ENCODE data around the gene RGPD8.

Gene RGPD8

DNA sequence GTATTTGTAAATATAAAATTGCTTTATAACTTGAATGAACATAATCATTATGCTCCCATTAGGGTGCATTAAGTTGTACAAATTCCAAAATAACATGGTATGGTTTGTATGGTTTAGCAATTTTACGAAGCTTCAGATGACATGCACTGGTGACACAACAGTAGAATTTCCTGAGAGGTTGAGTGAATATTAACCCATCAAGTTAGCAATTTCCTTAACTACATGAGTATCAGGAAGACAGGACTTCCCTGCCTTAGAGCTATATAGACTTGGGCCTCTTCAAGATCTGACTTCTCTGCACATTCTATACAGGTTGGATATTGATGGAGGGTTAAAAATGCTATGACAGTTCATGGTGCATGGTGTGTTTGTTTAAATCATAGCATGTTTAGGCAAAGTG, 97.8 kb downstream of the RGPD8 start:
- no peak for DNase-seq (ENCODE audit: low spot score)

DNA sequence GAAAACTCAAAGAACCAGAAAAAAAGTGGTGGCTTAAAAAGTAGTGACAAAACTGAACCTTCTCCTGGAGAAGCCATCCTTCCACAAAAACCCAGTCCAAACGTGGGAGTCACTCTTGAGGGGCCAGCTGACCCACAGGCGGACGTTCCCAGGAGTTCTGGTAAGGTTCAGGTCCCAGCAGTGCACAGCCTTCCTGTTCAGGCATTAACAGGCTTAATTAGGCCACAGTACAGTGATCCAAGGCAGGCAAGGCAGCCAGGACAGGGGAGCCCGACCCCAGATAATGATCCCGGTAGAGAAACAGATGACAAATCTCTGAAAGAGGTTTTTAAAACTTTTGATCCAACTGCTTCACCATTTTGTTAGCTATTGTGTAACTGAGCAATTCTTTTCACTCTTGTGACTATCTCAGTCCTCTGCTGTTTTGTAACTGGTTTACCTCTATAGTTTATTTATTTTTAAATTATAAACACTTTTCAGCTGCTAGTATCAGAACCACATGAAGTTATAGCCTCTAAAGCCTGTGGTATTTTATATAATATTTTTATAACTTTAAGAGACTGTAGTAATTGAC, 101.2 kb downstream of the RGPD8 start:
- no peak for DNase-seq (ENCODE audit: low spot score)

- no peak for DNase-seq (ENCODE audit: low spot score)
Measured at GRCh38 chr2:112322919-112323318, 110.5 kb downstream of the RGPD8 start.

DNA sequence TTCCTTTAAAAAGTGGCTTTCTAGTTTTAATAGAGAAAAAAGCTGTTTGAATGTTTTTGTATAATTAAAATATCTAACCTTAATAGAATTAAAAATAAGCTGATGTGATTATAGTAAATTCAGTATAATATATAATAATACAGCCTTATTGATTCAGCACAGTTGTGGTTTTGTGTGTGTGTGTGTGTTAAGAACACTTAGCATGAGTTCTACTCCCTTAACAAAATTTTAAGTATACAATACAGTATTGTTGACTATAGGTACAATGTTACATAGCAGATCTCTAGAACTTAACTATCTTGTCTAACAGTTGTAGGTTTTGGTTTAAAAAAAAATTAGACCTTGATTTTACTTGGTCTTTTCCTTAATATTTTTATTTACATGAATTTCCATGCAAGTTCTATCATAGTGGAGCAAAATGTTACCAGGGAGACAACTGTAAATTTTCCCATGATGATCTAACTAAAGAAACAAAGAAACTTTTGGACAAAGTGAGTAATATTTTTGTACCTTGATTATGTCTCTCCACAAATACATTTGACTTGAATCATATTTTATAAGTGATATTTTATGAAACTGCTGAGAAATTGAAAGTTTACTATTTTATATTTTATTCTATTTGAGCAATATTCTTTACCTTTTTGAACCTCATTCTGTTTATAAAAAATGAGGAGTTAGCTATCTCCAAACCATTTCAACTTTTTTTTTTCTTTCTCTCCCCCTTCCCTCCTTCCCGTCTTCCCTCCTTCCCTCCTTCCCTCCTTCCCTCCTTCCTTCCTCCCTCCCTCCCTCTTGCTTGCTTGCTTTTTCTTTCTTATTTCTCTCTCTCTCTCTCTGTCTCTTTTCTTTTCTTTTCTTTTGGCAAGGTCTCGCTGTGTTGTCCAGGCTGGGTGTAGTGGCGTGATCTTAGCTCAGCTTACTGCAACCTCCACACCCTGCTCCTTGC, 111.8 kb downstream of the RGPD8 start:
- no peak for DNase-seq (ENCODE audit: low spot score)

Data from CD4-positive, alpha-beta T cell treated with Interleukin-2 at 100 ng/mL for 4 hours (primary cell).